Measurements from ENCODE around the gene GLTP. TPM values are rescaled to one million over a fixed set of nuclear protein-coding genes. Genes with fewer than 3 reads are reported as not detected.

GLTP gene
- total RNA-seq, 4 donors from 2014 or later, result 207 to 654 (median 526) TPM

GRCh38 chr12:109920261-109920780, 40.0 kb upstream of the GLTP start:
- no peak overlapping the region for H3K4me3 ChIP-seq
- 85% methylated on average over 11 of the region's 11 CpGs for whole genome bisulfite sequencing
- H3K27me3 ChIP-seq, result no peaks in the 10 kb centered on the region
- no peak for DNase-seq (ENCODE audit: low spot score in 2 of 2)
- H3K9me3 ChIP-seq, result no peaks in the 10 kb centered on the region
- no peak for TF ChIP-seq CTCF (IDR thresholded peaks at IDR 0.05)
- no peak for TF ChIP-seq EP300 (IDR thresholded peaks at IDR 0.05)
- no peak for TF ChIP-seq POLR2A (IDR thresholded peaks at IDR 0.05)
- no peak for TF ChIP-seq POLR2AphosphoS5 (IDR thresholded peaks at IDR 0.05)
- no peak overlapping the region for H3K27ac ChIP-seq
- peaks cover 70% of the 10 kb centered on the region for H3K36me3 ChIP-seq
- peaks cover 6% of the 10 kb centered on the region for H3K4me1 ChIP-seq

GRCh38 chr12:109919456-109919855, 39.1 kb upstream of the GLTP start:
- Histone ChIP-seq H3K36me3 (peaks cover 78% of the 10 kb centered on the region), H3K4me3 (no peak overlapping the region), H3K27me3 (no peaks in the 10 kb centered on the region), H3K27ac (no peak overlapping the region), H3K4me1 (peaks cover 12% of the 10 kb centered on the region), H3K9me3 (no peaks in the 10 kb centered on the region)
- WGBS, result 78% methylated on average over 10 of the region's 10 CpGs
- no peak for DNase-seq (ENCODE audit: low spot score in 2 of 2)
- TF ChIP-seq POLR2AphosphoS5 (IDR thresholded peaks at IDR 0.05) (no peak), POLR2A (IDR thresholded peaks at IDR 0.05) (no peak), EP300 (IDR thresholded peaks at IDR 0.05) (no peak), CTCF (IDR thresholded peaks at IDR 0.05) (no peak)

GRCh38 chr12:109916045-109916444, 35.7 kb upstream of the GLTP start:
- Histone ChIP-seq H3K36me3 (peaks cover 97% of the 10 kb centered on the region), H3K4me1 (peaks cover 13% of the 10 kb centered on the region), H3K9me3 (no peaks in the 10 kb centered on the region), H3K27me3 (no peaks in the 10 kb centered on the region), H3K27ac (peak overlapping the region; percentile 44), H3K4me3 (no peak overlapping the region)
- DNase-seq (ENCODE audit: low spot score in 2 of 2), result no peak
- TF ChIP-seq CTCF (IDR thresholded peaks at IDR 0.05), result no peak
- TF ChIP-seq POLR2AphosphoS5 (IDR thresholded peaks at IDR 0.05), result no peak
- no peak for TF ChIP-seq EP300 (IDR thresholded peaks at IDR 0.05)
- WGBS, result 81% methylated on average over 3 of the region's 4 CpGs

GRCh38 chr12:109915171-109916040, 35.1 kb upstream of the GLTP start:
- H3K27ac ChIP-seq, result peak overlapping the region; percentile 68
- H3K36me3 ChIP-seq, result peaks cover 97% of the 10 kb centered on the region
- H3K27me3 ChIP-seq, result no peaks in the 10 kb centered on the region
- H3K9me3 ChIP-seq, result no peaks in the 10 kb centered on the region
- no peak for TF ChIP-seq POLR2A (IDR thresholded peaks at IDR 0.05)
- peak in 1 of 3 donors; percentile 57 for TF ChIP-seq POLR2AphosphoS5 (IDR thresholded peaks at IDR 0.05)
- no peak for DNase-seq (ENCODE audit: low spot score in 2 of 2)
- no peak overlapping the region for H3K4me3 ChIP-seq
- WGBS, result 65% methylated on average over 26 of the region's 26 CpGs
- peaks cover 13% of the 10 kb centered on the region for H3K4me1 ChIP-seq

GRCh38 chr12:109914461-109914860, 34.1 kb upstream of the GLTP start:
- Histone ChIP-seq H3K27ac (peak overlapping the region; percentile 68), H3K27me3 (no peaks in the 10 kb centered on the region), H3K4me1 (peaks cover 13% of the 10 kb centered on the region), H3K4me3 (no peak overlapping the region), H3K9me3 (no peaks in the 10 kb centered on the region), H3K36me3 (peaks cover 97% of the 10 kb centered on the region)
- no peak for TF ChIP-seq POLR2AphosphoS5 (IDR thresholded peaks at IDR 0.05)
- no peak for TF ChIP-seq CTCF (IDR thresholded peaks at IDR 0.05)
- TF ChIP-seq EP300 (IDR thresholded peaks at IDR 0.05), result no peak
- no peak for TF ChIP-seq POLR2A (IDR thresholded peaks at IDR 0.05)
- no peak for DNase-seq (ENCODE audit: low spot score in 2 of 2)
- 53% methylated on average over 14 of the region's 16 CpGs for WGBS

Data from suprapubic skin (tissue), 4 donors.